Measurements from ENCODE around the gene RBM24.

The RBM24 gene

DNA sequence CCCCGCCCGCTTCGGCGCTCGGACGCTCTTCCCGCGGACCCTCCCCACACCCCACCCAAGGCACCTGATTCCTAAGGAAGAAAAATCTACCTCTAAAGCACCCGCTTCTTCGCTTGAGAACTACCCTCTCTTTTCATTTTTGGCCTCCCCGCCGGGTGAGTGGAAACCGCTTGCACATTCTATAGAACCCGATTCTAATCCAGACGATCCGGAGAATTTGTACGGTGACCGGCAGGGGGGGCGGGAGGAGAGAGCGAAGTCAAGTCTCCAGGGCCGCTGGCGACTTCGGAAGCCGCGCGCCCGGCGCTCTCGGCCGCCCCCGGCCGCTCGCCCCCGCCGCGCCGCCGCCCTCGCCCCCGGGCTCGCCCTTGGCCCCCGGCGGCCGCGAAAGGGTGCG lies at the start of gene RBM24:
Gene RBM24 (plus strand): TSS at position 262 of the 397 bp plus-strand sequence. CDS start 221 bp downstream, outside the sequence.
- peak; percentile 24 for DNase-seq

DNA sequence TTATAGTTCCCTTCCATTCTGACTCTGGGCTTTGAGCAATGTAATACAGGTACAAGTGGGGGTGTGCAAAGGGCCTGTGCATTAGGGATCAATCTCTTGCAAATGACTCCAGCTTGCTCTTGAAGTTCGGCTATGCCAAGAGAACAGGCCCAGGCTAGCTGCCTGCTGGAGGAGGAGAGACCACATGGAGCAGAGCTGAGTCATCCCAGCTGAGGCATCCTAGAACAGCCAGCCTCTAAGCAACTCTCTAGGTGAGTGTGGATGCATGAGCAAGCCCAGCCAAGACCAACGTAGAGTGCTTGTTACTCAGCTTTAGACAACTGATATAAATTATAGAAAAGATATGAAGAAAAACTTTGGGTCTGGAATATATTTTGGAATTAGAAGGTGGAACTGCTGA lies 47.6 kb upstream of the RBM24 start:
- no peak for DNase-seq

DNA sequence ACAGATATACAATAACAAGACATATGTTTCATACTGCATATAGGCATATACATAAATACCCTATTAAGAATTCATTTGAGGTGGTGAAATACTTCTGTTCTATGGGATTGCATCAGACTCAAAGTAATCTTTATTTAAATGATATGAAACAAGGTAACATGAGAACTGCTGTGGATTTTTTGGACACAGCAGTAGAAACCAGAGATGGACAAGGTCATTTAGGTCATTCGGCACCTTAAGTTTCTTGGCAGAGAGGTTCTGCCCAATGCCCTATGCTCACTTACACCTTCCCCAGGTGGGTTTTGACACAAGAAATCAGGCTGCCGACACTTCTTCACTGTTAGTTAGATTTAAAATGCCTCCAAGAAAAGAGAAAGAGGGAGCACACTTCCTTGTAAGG lies 43.9 kb upstream of the RBM24 start:
- DNase-seq, result no peak

DNA sequence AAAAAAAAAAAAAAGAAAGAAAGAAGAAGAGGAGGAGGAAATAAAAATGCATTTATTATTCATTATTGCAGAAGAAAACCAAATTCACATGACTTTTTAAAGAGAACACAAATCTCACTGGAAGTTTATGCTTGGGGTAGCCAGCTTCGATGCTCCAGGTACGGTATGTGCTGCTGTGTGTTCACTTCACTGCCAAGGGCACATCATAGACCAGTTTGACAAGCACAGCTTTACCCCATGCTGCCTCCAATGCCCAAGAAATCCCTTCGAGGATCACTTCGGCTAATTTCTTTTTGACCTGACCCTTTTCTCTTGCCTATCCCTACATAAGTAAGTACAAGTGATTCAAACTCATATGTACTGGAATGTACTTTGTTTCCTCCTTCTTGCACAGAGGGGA lies 41.9 kb upstream of the RBM24 start:
- DNase-seq, result no peak

DNA sequence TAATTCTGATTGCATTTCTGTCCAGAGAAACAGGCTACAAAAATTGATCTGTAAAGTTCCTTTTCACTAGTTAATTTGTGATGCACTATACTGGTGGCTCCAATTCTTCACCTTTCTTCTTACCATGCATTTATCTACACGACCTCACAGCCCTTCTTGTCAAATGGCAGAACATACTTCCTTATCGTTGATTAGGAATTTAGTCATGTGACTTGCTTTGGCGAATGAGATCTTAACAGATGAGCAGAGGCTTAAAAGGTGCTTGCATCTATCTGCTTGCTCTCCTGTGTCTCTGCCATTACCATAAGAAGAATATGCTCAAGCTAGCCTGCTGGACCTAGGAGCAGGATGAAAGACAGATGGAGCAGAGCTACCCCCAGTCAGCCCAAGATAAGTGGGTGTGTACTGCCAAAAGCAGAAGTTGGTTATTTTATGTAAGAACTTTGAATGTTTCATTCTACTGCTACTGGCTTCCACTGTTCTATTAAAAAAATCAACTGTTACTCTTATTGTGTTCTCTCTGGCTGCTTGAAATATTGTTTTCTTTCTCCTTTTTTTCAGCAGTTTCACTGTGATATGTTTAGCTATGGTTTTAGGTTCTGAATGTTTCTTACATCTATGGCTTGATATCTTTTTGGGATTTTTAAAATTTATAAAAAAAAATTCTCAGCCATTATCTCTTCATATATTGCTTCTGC lies 40.2 kb upstream of the RBM24 start:
- no peak for DNase-seq

DNA sequence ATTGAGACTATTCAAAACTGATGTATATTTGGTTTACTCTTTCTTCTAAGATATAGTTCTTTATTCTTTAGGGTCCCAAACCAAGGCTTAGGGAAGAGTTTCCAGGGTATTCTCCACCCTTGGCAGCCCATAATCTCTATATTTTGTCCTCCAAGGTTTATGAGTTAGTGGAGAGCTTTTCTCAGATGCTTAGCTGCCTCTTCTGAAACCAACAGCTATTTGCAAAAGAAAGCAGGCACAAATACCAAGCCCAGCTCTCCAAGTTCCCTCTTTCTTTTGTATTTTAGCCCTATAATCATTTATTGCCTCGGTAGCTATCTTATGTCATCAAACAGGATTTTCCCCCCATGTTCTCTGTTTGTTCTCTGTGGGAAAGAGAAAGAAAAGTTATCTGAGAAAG lies 39.1 kb upstream of the RBM24 start:
- DNase-seq, result no peak

DNA sequence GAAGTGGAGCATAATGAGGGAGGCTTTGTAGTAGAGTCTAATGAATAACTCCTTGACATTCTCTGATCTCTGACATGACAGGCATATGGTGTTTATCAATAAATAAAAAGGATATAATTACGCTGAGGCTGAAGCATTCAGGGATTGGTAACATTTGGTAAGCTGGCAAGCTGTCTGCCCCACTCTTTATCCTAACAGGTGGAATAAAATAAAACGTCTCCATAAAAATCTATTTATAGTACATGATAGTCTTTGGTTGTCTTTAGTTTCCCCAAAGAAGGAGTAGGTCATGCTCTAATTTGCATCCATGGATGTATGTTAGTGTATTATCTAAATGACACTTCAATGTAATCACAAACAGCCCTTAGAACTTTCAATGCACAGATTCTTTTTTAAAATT lies 30.9 kb upstream of the RBM24 start:
- no peak for DNase-seq

DNA sequence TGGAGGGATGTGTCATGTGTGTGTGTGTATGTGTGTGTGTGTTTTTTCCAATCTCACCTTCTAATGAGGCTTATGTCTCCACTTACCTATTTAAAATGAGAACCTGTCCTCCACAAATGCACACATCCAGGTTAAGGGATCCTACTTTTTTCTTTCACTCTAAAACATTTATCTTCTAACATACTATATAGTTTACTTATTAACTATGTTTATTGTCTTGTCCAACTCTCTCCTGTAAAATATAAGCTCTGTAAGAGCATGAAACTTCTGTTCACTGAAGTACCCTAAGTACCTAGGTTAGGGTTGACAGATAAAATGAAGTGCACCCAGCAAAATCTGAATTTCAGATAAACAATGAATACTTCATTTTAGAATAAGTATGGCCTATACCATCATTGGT lies 29.2 kb upstream of the RBM24 start:
- DNase-seq, result no peak

DNA sequence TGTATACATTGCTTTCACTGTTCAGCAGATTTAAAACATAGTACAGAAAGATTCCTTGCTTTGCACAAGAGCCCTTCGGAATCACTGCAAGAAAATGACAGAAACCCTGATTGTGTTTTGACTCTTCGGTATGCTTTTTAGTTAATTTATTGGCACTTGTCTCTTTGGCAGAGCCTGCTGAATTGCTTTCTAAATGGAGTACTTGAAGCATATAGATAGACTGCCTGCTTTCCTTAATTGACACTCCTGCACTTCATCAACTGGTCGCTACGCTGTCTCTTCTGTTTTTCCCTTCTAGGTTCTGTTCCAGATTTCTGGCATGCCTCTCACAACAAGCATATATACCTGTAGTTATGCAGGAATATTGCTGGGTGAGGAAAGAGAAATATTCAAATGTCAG lies 22.4 kb upstream of the RBM24 start:
- no peak for DNase-seq

DNA sequence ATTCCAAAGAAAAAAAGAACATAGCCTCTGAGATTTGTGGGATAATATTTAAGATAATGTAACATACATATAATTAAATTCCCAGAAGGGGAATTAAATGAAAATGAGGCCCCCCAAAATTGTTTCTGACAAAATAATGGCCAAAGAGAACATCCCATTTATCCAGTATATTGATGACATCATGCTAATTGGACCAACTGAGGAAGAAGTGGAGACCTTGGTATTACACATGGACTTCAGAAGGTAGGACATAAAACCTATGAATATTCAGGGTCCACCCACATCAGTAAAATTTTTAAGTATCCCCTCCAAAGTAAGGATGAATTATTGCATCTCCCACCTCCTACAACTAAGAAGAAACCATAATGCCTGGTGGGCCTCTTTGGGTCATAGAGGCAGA lies 15.6 kb upstream of the RBM24 start:
- no peak for DNase-seq

DNA sequence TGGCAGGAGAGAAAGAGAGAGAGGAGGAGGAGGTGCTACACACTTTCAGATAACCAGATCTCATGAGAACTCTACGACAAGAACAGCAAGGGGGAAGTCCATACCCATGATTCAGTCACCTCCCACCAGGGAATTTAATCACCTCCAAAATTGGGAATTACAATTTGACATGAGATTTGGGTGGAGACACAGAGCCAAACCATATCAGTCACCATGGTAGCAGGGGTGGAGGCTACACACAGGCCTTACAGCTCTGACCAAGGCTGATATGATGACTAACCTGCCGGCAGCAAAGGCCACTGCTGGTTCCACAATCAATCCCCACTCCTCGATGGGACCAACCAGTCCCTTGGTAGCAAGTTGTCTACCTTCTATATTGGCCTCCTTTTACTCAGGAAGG lies 13.6 kb upstream of the RBM24 start:
- DNase-seq, result no peak

DNA sequence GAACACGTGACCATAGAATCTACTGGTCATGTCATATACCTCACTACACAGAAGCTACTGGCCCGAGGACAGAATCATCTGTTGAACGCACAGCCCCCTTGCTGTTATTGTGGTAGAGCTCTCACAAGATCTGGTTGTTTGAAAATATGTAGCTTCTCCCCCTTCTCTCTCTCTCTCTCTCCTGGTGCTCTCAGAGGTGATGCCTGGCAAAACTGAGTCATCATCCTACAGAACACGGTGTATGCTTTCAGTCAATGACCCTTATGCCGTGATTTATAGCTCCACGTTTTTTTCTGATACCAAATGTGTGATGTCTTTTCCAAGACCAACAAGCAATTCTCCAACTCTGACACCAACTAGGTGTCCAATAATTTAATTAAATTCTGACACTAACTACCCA lies 13.0 kb upstream of the RBM24 start:
- DNase-seq, result no peak

DNA sequence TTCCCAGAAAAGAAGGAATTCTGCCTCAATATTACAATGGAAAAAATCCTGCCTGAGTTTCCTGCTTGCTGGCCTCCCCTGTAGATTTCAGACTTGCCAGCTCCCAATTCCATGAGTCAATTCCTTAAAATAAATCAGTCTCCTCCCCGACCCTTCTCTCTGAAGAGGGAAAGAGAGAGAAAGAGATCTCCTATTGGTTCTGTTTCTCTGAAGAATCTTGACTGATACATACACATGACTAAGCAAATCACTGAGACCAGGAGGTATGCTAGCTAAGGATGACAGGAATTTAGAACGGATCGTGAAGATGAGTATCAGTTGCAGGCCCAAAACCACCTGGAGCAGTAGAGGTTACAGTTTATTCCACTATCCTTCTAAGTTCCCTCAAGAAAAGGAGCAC lies 11.3 kb upstream of the RBM24 start:
- DNase-seq, result no peak

DNA sequence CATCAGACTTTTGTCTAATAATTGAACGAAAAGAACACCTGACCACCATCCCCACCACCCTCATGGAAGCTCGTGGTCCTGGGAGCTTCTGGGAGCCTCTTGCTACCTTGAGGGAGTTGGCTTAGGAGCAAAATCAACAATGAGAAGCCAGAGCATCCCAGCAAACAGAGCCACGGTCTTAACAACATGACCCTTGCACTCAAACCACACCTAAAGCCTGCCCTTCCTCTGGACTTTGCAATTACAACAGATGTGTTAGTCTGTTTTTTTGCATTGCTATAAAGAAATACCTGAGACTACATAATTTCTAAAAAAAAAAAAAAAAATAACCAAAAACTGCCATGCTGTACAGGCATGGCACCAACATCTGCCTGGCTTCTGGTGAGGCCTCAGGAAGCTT lies 9.5 kb upstream of the RBM24 start:
- no peak for DNase-seq

DNA sequence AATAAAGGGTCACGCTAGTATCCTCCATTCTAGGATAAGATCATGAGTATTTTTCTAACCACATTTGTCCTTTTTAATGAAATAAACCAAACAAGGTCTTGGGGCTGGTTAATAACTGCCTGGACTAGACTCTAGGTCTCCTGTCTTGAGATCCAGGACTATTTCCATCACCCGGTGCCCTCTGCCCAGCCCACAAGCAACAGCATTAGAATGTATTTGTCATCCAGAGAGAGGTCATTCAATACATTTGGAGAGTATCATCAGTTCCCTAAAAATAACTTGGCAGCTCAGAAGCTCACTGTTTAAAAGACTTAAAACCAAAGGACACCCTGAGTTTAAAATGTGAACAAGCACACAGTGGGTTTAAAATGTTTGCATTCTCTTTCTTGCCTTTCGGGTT lies 4.4 kb upstream of the RBM24 start:
- no peak for DNase-seq

DNA sequence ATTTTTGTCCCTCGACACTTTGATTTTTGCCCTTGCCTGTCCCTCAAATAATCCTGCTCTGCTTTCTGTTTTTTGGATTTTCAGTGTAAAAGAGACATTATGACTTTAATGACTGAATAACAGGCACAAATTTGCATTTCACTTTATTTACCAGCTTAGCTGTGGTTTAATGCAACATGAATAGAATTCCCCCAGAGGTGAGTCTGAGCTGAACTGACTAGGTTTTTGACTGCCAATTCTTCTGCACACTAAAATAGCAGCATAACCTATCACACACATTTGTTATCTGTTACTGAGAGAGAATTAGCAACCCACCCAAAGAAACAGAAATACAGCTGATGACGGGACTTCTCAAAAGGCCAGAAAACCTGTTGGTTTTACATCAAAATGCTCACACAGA lies 3.9 kb upstream of the RBM24 start:
- no peak for DNase-seq

DNA sequence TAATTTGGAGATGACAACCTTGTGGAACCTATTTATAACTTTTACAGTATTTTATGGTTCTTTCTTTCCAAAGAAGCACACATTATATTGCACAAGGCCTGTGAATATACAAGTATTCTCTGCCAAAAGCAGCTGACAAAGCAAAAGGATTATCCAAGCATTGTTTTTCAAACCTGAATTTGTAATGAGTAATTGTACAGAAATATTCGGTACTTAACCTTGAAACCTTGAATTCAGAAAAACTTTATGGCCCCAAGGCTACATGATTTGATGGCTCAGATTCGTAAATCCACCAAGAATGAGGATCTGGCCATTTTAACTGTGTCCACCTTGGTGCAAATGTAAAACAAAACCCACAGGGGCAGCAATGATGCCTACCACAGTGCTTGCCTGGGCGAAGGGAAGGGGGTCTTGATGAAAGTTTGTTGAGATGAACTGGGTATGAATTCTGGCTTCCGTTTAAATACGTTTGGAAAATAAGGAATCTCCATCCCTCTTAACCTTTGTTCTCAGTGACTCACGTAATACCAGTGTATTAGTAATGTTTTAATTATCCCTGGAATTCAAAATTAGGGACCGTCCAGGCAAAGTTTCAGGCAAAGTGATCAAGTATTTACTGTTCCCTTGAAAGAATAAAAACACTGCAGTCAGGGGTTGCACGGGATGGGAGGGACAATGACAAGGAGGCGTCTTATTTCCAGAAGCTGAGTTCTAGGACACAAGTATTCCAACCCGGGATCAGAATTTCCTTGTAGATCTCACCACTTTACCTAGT lies 2.7 kb upstream of the RBM24 start:
- no peak for DNase-seq

DNA sequence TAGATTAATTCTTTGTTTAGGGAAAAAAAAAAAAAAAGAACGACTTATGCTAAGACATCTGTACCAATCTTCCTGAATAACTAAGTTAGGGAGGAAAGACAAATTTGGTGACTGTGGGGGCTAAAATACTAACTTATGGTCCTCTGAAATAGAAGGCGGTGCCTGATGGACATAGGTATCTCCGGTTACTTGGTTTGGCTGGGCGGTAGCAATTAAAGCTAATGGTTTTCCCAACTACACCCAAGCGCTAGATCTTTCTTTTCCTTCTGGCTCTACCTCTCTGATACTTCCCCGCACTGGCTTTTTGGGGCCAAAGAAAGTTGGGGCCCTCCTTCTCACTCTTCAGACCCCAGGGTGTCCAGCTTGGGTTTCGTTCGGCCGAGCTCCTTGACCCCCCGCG lies 1.0 kb upstream of the RBM24 start:
- DNase-seq, result no peak

DNA sequence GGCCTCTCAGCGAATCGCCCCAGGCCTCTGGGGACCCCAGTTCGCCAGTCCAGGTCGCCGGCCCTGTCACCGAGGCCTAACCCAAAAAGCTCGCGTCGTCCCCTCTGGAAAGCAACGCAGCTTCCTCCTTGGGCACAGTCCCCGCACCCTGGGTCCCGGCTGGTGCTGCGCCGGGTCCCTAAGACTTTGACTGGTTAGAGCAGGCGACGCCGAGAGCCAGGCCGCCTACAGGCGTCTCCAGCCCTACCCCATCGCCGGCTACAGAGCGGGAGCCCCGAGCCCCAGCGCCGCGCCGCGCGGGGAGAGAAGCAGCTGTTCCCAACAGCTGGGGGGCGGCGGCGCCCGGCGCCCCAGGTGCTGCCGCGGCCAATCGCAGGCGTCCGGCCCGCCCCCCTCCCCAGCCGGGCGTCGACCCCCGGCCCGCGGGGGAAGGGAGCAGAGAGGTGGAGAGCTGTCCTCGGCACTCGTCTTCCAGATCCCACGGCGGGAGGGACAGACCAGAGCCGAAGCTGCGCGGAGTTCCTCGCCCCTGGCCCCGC lies 540 bp upstream of the RBM24 start:
- DNase-seq, result no peak

DNA sequence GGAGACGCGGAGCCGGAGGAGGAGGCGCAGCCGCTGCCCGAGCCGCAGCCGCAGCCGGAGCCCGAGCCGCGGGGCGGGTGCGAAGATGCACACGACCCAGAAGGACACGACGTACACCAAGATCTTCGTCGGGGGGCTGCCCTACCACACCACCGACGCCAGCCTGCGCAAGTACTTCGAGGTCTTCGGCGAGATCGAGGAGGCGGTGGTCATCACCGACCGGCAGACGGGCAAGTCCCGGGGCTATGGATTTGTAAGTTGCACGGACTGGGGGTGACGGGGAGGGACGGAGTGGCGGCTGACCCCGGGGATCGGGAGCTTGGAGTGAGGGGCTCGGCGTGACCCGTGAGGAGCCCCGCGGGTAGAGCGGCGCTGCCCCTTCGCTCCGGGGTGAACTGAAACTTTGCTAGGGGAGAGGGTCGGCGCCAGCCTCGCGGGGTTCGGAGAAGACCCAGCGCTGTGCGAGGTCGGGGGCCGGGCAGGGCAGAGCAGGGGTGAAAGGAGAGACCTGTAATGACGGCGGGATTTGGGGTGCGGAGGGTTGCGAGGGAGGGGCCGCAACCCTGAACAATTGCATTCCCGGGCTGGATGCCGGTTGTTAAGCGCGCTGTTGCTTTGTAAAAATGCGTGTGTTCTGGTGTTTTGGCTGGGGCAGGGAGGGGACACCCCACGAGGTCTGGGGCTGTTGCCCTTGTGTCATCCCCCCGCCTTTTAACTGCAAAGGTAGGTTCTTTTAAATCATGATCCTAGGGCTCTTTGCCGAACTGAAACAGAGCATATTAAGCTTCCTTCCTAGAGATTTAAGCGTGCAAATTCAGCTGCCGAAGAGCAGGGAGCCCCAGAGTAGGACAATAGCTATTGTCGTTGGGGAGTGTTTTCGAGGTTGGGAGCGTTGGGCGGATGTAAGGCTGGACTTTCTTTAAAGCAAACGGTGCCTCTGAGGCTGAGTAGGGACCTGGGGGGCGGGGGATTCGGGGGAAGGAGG lies 628 bp downstream of the RBM24 start:
- peak; percentile 46 for DNase-seq

DNA sequence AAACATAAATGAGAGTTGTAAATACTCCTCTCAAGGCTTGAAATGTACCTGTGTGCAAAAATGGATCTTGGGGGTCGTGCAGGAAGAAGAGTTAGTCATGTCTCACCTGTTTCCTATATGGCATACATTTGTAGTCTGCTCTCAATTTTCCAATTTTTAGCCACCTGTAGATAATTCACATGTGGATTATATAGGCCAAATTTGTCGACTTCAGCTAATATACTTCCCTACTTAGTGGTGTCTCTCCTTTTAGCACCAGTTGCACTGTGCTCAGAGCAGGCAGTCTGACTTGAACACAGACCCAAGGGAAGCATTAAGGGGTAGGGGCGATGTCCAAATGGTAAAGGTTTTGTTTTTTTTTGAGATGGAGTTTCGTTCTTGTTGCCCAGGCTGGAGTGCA lies 1.9 kb downstream of the RBM24 start:
- no peak for DNase-seq

DNA sequence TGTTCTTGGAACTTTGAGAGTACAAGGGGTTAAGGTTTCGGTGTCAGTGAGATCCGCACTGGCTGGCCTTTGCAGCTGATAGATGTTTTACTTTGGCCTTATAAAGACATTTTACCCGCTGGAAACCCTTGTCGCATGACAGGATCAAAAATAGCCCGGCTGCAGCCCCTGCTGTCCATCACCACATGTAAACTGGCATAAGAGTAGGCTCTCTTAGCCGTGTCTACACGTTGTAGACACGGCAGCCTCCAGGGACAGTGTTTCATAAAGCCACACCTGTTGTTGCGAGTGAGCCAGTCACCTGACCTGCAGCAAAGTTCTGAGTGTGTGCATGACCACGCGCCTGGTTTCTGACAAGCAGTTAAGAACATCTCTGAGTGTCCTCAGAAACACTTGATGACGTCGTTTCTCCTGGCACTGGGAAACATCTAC lies 8.5 kb downstream of the RBM24 start:
- DNase-seq, result no peak

DNA sequence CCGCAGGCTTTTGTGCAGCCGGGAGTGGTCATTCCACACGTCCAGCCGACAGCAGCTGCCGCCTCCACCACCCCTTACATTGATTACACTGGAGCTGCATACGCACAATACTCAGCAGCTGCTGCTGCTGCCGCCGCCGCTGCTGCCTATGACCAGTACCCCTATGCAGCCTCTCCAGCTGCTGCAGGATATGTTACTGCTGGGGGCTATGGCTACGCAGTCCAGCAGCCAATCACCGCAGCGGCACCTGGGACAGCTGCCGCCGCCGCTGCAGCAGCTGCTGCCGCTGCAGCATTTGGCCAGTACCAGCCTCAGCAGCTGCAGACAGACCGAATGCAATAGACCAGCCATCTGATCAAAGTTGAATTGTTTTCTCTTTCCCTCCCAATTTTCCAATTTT lies 10.6 kb downstream of the RBM24 start:
- DNase-seq, result peak; percentile 86
